Measurements from ENCODE around the gene FGD5.

FGD5 gene

GRCh38 chr3:14789640-14790285 is 29.0 kb upstream of the FGD5 start:
- no peak for DNase-seq (ENCODE audit: low spot score)

GRCh38 chr3:14791343-14791945 is 27.3 kb upstream of the FGD5 start:
- peak; percentile 30 for DNase-seq (ENCODE audit: low spot score)

GRCh38 chr3:14792691-14793121 is 26.1 kb upstream of the FGD5 start:
- no peak for DNase-seq (ENCODE audit: low spot score)

- no peak for DNase-seq (ENCODE audit: low spot score)
Observed at GRCh38 chr3:14793126-14793857, 25.5 kb upstream of the FGD5 start.

GRCh38 chr3:14793858-14794234 is 24.9 kb upstream of the FGD5 start:
- DNase-seq (ENCODE audit: low spot score), result no peak

- no peak for DNase-seq (ENCODE audit: low spot score)
Observed at GRCh38 chr3:14794435-14794834, 24.3 kb upstream of the FGD5 start.

- DNase-seq (ENCODE audit: low spot score), result no peak
Observed at GRCh38 chr3:14795996-14796395, 22.8 kb upstream of the FGD5 start.

- DNase-seq (ENCODE audit: low spot score), result no peak
Observed at GRCh38 chr3:14796403-14797077, 22.2 kb upstream of the FGD5 start.

- DNase-seq (ENCODE audit: low spot score), result no peak
Observed at GRCh38 chr3:14797731-14798130, 21.0 kb upstream of the FGD5 start.

GRCh38 chr3:14798231-14798630 is 20.5 kb upstream of the FGD5 start:
- no peak for DNase-seq (ENCODE audit: low spot score)

GRCh38 chr3:14799146-14799545 is 19.6 kb upstream of the FGD5 start:
- DNase-seq (ENCODE audit: low spot score), result no peak

- no peak for DNase-seq (ENCODE audit: low spot score)
Observed at GRCh38 chr3:14801031-14801430, 17.7 kb upstream of the FGD5 start.

GRCh38 chr3:14801668-14802380 is 16.9 kb upstream of the FGD5 start:
- no peak for DNase-seq (ENCODE audit: low spot score)

GRCh38 chr3:14802381-14802731 is 16.4 kb upstream of the FGD5 start:
- no peak for DNase-seq (ENCODE audit: low spot score)

- no peak for DNase-seq (ENCODE audit: low spot score)
Observed at GRCh38 chr3:14803101-14803980, 15.4 kb upstream of the FGD5 start.

GRCh38 chr3:14803981-14804834 is 14.6 kb upstream of the FGD5 start:
- no peak for DNase-seq (ENCODE audit: low spot score)

- DNase-seq (ENCODE audit: low spot score), result no peak
Observed at GRCh38 chr3:14804835-14805780, 13.7 kb upstream of the FGD5 start.

GRCh38 chr3:14805961-14806537 is 12.7 kb upstream of the FGD5 start:
- DNase-seq (ENCODE audit: low spot score), result no peak
